ENCODE measurements around the gene TMEM88.

TMEM88 gene

DNA sequence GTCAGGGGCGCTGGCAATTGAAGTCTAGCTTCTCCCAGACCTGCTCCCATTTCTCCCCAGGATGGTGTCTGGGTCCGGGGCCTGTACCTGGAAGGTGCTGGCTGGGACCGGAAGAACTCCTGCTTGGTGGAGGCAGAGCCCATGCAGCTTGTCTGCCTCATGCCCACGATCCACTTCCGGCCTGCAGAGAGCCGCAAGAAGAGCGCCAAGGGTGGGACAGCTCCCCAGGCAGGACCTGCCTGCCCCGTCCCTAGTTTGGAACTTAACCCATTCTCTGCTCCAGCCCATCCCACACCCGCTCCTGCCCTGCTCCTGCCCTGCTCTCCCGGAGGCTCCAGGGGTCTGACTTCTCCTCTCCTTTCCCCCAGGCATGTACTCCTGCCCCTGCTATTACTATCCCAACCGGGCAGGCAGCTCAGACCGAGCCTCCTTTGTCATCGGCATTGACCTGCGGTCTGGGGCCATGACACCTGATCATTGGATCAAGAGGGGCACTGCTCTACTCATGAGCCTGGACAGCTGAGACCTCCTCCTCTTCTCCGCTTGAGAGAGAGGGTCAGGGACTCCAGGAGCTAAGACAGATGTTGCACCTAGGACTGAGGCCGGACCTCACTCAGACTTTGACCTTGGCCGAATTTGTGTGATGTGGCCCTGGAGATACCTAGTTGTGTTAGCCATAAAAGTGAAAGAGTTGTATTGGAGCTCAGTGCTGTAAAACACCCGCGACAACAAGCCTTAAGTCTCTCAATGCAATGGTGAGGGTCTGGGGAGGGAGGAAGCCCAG lies 21.7 kb upstream of the TMEM88 start:
- DNase-seq, result no peak

DNA sequence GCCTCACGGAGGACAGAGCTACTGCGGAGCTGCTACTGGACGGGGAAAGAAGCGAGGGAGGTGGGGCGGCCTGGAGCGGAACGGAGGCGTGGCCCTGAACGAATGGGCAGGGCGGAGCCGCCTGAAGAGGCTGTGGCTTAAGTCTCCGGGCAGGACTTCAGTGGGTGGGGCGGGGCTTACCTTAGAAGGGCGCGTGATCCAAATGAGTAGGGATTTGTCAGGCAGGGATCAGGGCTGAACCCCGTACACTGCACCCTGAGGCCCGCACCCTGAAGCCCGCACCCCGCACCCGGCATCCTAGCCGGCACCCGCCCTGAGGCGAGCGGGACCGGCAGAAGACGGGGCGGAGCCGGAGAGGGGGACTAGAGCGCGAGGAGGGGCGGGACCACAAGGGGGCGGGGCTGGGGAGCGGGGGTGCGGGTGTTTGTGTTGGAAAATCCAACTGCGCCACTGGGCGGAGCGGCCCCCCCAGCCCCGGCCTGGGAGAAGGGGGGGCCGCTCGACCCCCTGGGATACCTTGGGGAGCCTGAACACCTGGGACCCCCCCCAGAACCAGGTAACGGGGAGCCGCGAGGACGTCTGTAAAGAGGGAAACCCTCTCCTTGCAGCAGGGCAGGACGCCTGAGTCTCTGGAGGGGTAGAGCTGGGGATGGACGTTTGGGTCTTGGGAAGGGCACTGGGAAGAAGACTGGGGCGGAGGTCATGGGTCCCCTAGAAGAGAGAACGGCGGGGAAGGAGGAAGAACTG lies 20.9 kb upstream of the TMEM88 start, which contains the start of gene KDM6B:
KDM6B (plus strand) TSS at position 423 of the 747 bp plus-strand sequence. CDS start 11,338 bp downstream, outside the sequence.
- DNase-seq, result peak; percentile 88 to 92

DNA sequence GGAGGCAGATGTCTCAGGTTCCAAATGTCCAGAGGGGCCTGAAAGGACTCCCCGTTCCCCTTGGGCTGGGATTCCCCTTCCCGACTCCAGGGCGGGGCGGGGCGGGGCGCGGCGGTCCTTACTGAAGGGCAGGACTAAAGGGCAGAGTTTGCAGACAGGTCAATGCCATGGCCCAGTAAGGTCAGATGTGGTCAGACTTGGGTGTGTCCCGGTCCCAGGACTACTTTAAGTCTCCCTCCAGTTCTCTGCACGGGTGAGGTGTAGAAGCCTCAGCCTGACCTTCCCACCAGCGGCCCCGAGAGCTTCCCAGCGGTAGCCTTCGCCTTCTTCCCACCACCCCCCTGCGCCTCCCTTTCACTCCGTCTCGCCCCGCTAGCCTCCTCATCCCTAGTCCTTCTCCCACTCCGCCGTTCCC lies 20.3 kb upstream of the TMEM88 start:
- DNase-seq, result peak; percentile 80 to 84

DNA sequence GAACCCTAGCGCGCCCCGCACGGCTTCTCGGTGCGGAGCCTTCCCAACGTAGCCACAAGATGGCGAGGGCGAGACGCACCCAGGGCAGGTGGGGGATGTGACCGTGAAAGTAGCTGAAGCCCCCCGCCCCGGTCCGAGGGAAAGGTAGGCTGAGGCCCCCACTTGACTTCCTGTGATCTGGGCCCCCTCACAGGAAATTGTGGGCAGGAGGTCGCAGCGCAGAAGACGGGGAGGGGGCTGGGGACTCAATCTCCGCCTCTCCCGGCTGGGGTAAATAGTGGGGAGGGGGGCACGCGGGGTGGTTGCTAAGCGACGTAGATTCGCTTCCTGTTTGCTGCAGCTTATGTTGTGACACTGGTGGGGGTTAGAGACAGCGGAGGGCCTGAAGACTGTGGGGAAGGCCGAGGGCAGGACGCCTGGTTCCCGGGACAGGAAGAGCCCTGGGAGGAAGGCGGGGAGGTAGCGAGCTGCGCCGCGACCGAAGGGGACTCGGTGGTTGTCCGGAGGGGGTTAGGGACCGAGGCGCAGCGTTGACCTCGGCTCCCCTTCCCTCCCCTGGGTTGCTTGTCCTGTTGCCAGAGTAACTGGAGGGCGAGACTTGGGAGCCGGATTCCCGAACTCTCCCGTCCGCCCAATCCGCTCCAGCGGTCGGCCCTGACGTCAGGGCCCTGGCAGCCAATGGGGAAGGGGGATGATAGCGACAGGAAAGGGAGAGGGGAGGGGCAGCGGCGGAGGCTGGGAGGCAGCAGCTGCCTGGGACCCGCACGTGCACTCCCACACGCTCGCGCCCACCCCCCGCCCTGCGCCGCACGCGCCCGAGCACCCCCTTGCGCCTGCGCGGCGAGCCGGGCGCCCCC lies 19.7 kb upstream of the TMEM88 start:
- peak; percentile 95 to 97 for DNase-seq

DNA sequence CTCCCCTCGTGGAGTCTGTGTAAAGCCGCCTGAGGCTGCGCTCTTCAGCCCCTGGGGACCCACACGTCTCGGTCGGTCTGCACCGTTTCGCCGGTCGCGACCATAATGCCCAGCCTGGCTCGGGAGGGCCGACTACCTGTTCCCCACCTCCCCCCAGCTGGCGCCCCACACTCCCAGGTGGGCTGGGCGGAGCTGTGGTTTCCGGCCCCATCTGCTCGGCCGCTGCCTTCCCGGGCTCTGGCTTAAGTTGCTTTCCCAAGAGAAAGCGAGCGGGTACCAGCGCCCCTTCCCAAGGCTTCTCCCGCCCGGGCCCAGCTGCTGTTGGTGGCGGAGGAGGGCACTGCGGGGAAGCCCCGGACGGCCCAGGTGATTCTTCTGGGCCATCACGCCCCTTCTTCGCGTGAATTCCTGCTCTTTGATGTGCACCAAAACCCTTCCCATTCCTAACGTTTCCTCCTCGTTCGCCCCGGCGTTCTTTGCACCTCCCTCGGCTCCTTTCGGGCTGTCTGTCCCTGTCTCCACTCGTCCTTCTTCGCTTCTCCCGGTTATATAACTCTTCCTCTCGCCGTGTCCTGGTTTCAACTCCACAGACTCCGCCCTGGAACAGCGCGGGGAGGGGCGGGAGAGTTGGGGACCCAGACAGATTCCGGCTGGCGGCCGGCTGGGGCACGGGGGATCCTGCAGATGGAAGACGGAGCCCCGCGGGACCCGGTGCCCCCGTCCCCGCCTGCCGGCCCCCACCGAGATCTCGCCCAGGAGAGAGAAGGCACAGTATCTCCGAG lies 18.9 kb upstream of the TMEM88 start:
- DNase-seq, result peak; percentile 51 to 70

DNA sequence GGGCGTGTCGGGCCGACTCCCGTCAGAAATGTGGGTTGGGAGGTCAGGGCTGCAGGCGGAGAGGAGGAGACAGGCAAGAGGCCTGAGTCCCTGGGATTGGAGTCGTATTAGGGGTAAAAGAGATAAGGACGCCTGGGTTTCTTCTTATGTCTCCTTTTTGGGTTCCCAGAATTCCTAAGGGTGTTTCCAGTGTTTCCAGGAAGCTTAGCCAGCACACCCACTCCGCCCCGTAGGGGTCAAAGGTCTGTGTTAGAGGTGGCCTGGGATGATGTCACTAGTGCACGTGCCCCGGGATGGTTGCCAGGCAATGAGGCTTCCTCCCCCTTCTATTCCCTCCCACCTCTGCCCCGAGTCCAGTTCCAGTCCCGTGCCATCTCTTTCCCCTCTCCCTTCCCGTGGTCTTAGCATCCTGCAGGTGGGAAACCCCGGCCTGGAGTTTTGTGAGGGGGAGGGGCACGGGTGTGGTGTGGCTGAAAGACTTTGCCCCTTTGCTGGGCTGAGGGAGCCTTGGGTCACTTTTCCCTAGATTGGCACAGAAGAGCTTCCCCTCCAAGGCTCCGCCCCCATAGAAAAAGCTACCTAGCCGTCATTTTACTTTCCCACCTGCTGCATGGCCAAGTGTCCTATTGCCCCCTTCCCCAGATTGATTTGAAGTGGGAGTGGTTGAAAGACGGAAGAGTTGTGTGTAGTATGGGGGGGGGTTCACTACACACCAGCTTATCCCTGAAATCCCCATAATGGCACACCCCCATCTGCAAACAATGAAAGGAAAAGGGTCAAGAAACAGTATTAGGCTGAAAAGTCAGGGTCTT lies 18.1 kb upstream of the TMEM88 start:
- DNase-seq, result peak; percentile 83 to 87

DNA sequence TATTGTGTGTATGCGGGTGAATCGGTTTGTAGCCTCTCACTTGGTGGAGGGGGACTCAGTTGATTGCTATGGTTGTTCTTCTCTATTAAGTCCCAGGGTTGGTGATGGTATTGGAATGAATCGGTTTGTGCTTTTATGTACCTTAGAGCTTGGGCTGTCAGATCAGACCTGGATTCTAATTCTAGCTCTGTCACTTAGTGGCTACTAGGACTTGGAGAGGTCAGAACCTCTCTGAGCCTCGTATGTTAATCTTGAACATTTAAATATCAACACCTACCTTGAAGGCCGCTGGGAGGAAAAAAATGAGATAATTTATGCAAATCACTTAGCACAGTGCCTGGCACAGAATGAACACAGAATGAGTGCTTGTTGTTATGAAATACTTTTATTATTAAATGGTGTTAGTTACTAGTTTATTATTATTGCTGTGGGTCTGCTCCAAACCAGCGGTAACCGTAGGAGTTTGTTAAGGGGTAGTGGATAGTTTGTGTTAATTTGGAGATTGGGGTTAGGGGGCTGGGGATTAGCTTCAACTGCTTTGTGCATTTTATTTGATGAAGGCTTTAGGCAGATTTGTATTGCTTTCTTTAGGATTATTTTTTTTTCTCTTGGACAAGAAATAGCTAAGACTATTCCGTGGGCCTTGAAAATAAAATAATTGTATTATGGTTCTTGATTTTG lies 17.3 kb upstream of the TMEM88 start:
- peak in 1 of 2 donors; percentile 41 for DNase-seq

DNA sequence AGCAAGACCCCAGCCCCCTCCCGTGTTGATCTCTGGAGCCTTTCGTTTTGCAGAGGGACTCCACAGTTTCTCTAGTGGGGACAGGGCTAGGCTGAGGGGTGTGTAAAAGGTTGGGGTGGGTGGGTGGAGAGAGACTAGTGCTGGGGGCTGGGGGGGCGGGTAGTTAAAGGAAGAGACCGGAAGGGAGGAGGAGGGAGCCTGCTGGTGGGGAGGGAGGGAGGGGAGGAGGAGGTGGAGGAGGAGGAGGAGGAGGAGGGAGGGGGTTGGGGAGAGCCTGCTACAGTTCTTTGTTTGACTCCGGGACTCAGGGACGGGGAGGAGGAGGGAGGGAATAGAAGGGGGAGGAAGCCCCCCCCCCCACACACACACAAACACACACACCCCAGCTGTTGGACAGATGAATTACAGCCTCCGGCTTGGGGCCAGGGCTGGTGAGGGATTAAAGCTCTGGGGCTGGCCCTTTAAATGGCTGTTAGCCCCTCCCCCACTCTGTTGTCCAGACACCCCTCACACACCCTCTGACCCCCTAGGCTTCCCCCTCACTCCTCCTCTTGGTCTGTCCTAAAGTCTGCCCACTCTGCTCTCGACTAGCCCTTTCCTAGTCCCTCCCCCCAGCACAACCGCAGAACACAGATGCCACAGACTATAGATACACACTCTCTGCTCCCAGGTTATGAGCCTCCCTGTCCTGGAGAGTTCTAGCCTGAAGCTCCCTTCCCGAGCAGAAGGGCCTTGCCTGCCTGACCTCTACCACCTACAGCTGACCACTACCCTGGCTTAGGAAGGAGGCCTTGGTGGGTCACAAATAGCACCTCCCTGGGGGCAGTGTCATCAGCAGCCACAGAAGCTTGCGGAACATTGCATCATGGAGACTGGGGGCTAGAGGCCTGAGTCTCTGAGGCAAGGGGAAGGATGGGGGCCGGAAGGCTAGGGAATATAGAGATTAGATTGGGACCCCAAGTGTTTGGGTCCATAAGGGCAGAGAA lies 16.5 kb upstream of the TMEM88 start:
- peak; percentile 47 to 58 for DNase-seq

DNA sequence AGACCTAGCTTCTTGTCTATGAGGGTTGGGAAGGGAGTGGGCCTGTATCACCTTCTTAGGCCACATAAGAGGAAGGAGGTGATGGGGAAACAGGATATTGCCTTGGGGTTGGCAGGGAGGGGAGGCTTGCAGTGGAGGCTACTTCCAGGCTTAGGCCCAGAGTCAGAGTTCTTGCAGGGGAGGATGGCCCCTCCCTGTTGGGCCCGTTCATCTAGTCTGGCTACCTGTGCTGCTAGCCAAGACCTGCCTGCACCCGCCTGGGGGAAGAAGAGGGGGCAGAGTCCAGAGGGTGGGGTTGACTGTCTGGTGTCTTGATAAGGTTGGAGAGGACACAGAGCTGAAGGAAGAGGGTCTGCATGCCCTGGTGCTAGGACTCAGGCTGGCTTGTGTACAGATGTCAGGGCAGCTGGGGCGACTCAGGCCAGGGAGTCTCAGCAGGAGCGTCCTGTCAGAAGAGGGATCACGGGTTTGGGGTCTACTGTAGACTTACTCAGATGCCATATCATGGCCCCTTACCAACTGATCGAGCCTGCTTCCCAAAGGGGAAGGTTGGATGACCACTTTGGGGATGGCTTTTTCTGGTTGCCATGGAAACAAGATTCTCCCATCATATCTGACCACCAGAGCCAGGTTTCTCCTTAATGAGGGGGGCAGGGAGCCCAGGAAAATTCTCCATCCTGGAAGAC lies 15.5 kb upstream of the TMEM88 start:
- DNase-seq, result peak; percentile 27 to 56

DNA sequence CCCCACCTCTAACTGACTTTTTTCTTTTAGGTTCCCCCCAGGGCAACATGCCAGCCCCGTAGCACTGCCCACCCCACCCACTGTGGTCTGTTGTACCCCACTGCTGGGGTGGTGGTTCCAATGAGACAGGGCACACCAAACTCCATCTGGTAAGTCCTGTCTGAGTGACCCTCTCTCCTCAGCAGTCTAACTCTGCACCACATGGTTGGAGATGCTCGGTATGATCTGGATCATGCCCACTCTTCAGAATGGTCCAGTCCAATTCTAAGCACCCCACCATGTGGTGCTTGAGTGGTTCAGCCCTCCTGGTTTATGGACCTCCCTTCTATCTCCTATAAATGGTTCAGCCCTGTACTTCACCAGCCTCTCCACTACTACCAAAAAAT lies 15.0 kb upstream of the TMEM88 start:
- peak; percentile 40 to 44 for DNase-seq

DNA sequence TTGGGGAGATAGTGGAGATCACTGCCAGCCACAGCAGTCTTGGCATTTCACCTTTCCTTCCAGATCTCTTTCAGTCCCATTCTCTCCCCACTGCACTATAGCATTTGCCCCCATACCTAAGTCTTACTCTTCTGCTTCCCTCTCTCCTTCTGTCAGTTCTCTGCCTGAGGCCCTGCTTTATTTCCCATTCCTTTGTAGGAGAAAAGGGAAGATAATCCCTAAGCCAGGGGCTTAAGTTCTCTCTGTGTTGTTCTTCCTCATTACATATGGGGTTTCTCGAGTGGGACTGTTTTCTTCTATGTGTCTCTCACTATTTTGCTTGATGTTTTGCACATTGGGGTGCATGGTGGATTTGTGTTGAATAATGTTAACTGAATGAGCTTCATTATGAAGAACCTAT lies 14.4 kb upstream of the TMEM88 start:
- DNase-seq, result no peak

DNA sequence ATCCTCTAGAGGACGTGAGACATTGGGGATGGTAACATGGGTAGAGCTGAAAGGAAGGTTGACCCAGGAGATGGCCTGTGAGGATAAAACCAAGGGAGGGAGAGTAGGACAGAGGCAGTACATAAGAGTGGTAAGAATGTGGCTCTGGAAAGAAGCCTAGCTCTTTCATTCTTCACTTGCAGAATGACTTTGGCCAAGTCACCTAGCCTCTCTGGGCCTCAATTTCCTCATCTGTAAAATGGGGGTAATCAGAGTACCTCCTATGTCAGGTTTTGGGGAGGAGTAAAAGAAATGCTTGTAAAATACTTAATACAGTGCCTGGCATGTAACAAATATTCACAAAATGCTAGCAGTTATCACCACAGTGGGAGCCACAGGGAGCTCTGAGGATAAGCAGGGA lies 14.0 kb upstream of the TMEM88 start:
- no peak for DNase-seq

DNA sequence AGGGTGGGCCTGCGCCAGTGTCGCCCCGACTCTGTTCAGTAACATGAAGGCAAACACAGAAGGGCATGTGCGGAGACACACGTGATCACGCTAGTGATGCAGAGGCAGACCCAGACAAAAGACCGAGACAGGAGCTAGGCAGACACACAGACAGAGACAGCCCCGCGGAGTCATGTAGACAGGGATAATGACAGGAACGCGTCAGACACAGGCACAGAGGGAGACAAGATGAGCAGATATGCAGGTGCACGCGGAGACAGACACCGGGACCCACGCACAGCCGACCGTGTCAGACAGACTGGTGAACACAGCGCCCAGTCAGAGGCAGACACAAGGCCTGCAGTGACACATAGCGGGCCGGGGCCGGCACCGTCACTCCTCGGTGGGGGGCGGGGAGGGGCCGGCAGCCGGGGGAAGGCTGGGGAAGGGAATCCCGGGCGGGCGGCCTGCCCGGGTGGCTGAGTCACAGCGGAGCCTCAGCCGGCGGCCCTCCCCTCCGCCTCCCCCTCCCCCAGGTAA lies 13.4 kb upstream of the TMEM88 start:
- peak; percentile 93 to 96 for DNase-seq

DNA sequence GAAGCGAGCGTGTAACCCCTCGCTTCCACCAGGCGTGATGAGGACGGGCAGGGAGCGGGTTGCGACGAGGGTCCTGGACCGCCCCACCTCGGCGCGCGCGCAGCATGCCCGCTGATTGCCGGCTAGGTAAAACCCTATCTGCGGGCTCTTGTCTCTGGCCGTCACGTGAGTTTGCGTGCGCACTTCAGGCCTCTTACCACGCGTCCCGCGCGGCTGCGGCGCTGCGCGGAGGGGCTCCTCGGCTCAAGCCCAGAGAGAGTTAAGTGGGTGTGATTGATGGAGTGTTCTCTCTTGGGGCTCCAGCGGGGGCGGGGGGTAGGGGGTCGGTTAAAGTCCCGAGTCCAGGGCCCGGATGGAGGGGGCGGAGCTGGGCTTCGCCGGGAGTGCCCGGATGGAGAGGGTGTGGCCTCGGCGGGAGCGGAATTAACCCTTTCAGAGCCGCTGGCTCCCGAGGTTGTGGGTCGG lies 12.9 kb upstream of the TMEM88 start:
- peak in 1 of 2 donors; percentile 86 for DNase-seq

DNA sequence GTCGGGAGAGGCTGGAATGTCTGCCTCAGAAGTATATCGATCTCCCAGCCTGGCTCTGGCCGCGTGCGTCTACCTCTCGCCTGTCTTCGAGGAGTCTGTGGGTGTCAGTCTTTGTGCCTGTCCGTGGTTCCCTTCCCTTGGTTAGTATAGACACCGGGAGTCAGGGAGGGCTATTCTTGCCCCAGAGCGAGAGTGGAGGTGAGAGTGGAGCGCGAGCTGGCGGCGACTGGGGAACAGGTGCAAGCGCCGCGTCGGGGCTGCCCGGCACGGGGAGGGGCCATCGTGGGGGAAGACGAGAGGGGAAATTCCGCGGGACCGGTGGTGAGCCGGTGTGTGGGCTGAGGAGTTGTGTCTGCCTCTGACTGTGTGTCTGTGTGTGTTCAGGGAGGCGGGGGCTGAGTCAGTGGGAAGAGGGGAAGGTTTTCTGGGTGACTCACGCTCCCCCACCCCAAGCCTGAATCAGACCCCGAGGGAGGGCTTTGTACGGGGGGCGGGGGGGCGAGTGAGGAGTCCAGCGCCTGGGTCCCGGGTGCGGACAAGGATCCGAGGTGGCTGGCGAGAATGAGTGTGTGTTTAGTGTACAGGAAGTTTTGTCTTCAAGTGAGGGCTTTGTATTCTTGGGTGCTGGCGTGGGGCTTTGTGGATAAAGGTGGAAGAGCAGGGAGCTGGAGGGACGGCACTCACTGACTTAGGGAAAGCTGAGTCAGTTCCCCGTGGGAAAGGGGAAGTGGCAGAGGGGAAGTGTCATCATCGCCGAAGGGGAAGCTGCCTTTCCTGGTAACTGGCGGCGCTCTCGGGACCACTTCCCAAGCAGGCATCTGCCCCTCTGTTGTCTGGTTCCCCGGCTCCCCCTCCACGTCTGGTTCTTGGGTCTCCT lies 12.2 kb upstream of the TMEM88 start:
- peak; percentile 98 to 99 for DNase-seq

DNA sequence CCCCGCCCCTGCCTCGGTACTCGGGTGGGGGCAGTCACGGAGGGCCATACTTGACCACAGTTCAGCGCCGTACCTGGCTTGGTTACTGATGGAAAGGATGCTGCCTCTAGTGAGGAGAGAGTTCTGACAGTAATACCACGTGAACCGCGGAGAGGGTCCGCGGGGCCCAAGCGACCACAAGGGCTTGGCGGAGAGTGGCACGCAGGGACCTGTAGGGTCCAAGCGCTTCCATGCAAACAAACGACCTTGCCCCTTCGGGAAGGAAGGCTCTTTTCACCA lies 11.7 kb upstream of the TMEM88 start:
- no peak for DNase-seq

DNA sequence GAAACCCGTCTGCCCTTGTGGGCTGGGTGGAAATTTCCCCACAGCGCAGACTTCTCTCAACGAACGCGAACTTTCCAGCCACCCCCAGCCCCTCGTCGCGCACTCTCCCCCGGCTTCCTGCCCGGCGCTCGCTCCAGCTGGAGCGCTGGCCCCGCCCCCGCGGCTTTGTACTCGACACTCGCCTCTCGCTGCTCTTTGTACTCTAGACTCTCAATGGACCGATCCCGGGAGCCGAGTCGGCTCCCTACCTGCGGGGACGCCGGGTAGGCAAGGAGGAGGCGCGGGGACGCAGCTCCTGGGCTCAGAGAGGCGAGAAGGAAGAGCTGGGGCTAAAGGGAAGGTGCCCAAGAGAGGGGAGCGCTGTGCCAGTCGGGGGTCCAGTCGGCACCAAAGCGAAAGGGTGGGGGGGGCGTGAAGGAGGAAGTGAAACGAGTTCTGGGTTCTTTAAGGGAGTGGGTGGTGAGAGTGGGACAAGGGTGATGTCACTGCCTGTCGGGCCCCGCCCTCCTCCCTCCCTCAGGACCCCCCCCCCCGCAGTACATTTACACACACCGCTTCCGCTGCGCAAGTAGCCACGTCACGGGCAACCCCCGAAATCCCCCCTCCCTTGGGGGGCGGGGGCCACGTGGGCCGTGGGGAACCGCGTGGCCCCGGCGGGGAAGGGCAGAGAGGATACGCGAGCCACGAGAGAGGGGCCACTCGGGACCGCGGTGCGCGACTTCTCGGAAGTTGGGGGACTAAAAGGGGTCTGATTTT lies 11.2 kb upstream of the TMEM88 start:
- DNase-seq, result peak; percentile 95 to 97
